ENCODE measurements around the gene FILIP1.
"Not testable (repeated sequence)": the region's sequence is repeated elsewhere in the genome, so short reads cannot be mapped to it uniquely, and the experiment has no call there.

Gene FILIP1

DNA sequence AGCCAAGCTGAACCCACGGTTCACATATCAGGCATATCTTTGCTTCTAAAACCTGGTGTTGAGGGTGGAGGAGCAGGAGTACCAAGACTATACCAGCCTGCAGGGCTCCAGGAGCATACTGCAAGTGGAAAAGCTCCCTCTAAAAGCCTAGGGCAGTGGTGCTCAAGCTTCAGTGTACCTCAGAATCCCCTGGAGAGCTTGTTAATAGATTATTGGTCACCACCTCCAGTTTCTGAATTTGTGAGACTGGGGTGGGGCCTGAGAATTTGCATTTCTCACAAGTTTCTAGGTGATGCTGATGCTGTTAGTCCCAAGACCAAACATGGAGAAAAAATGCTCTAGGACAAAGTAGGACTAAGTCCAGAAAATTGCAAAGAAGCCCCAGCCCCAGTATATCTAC is 65.4 kb downstream of the FILIP1 start:
- Mint-ChIP-seq H3K27me3 (peaks cover 9% of the 10 kb centered on the region), H3K27ac (no peak overlapping the region)
- CTCF ChIA-PET: no interaction called here

DNA sequence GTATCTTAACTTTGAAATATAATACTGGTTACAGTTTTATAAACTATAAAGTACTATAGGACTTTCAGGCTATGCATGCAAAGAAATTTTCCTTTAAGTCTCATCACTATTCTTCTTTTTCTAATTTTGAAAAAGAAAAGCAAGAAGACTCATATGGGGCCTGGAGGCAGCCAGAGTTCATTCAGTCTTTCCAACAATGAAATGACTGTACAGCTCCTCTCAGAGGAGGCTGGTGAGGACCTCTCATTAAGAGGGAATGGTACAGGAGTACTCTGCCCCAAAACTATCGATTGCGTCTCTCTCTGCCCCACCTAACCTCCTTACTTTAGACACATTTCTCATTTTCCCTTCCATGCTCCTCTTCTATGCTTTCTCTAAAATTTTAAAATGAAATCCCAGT is 66.3 kb downstream of the FILIP1 start:
- no peaks in the 10 kb centered on the region for H3K36me3 Mint-ChIP-seq
- no peak overlapping the region for H3K4me3 Mint-ChIP-seq
- no peaks in the 10 kb centered on the region for H3K9me3 Mint-ChIP-seq
- CTCF ChIA-PET: no interaction called here
- DNase-seq: no peak
- H3K4me1 Mint-ChIP-seq: peaks cover 7% of the 10 kb centered on the region
- no peak overlapping the region for H3K27ac Mint-ChIP-seq
- peaks cover 9% of the 10 kb centered on the region for H3K27me3 Mint-ChIP-seq

More for the DNA sequence above, 65.4 kb downstream of the FILIP1 start:
- no peak for DNase-seq
- peaks cover 7% of the 10 kb centered on the region for H3K4me1 Mint-ChIP-seq
- H3K36me3 Mint-ChIP-seq: no peaks in the 10 kb centered on the region
- H3K9me3 Mint-ChIP-seq: no peaks in the 10 kb centered on the region
- H3K4me3 Mint-ChIP-seq: no peak overlapping the region

DNA sequence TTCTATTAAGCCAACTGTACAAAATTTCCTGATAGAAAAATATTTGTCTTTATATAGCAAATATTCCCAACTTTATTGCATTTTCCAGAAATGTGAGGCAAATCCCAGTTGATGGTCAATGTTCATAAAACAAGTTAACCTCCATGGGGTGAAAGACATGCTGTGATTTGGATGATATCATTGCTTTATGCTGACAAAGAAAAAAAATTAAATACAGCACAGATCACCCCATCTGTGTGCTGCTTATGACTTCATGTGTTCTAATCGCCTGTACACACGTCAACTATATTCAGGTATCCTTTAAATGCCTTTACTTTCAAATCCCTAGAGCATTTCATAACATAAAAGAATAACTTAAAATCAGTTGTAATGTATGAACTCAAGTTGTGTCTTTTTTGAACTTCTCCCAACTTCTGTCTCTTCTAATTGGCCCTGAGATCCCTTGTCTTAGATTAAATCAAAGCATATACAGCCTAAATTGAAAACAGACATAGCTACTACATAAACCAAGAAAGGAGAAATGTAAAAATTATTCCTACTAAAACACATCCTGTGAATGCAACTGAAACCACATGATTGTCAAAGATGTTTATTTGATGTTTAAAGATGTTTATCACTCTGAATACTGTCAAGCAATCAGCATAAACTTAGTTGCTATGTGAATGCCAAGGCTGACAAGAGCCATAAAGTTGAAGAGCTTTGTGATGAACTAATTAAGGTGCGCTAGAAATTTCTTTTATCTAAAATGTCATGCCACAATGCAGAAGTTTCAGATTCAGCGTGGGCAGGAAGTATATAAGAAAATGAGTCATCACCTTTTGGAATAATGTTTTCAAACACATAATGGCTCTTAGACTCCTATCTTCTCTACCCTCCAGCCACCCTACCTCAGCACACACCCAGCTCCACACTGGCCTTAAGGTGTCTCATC is 68.7 kb downstream of the FILIP1 start:
- H3K4me3 Mint-ChIP-seq: no peak overlapping the region
- peaks cover 7% of the 10 kb centered on the region for H3K4me1 Mint-ChIP-seq
- CTCF ChIA-PET: no interaction called here
- peaks cover 9% of the 10 kb centered on the region for H3K27me3 Mint-ChIP-seq
- no peaks in the 10 kb centered on the region for H3K9me3 Mint-ChIP-seq
- H3K27ac Mint-ChIP-seq: no peak overlapping the region
- no peaks in the 10 kb centered on the region for H3K36me3 Mint-ChIP-seq
- no peak for DNase-seq

DNA sequence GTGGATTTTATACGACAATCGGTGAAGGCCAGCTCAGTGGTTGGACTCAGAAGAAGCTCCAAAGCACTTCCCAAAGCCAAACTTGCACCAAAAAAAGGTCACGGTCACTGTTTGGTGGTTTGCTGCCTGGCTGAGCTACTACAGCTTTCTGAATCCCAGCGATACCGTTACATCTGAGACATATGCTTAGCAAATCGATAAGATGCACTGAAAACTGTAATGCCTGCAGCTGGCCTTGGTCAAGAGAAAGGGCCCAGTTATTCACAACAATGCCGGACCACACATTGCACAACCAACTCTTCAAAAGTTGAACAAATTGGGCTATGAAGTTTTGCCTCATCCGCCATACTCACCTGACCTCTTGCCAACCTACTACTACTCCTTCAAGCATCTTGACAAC is 70.2 kb downstream of the FILIP1 start:
- Mint-ChIP-seq H3K27me3 (peaks cover 9% of the 10 kb centered on the region), H3K4me3 (no peak overlapping the region), H3K36me3 (no peaks in the 10 kb centered on the region), H3K27ac (no peak overlapping the region), H3K4me1 (peaks cover 7% of the 10 kb centered on the region), H3K9me3 (no peaks in the 10 kb centered on the region)
- DNase-seq: no peak
- CTCF ChIA-PET: no interaction called here

DNA sequence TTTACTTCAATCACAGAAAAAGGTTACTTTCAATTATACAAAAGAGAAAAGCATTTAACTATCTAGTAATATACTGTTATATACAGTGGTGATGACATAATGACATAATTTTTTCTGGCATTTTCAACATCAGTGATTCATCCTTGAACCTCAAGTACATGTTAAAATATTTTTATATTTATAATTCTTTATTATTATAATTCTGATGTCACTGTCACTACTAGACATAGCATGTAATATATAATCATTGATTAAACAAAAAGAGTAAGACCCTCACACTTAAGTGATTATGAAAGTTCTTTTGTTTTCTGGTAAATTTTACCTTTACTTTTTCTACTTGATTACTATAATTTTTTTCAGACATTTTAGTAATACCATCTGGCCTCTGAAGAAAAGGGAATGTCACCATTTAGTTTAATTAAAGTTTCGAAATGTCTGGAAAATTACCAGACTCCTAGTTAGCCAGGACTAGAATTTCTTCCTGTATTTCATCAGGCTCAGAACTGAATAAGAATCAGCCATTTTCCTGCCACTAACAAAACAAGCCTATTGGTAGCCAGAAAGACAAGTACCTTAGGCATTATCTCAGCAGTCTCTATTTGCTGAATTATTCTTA is 71.5 kb downstream of the FILIP1 start:
- Mint-ChIP-seq H3K4me3 (no peak overlapping the region), H3K4me1 (peaks cover 7% of the 10 kb centered on the region), H3K9me3 (no peaks in the 10 kb centered on the region), H3K36me3 (no peaks in the 10 kb centered on the region), H3K27me3 (peaks cover 6% of the 10 kb centered on the region), H3K27ac (no peak overlapping the region)
- CTCF ChIA-PET: no interaction called here
- no peak for DNase-seq

DNA sequence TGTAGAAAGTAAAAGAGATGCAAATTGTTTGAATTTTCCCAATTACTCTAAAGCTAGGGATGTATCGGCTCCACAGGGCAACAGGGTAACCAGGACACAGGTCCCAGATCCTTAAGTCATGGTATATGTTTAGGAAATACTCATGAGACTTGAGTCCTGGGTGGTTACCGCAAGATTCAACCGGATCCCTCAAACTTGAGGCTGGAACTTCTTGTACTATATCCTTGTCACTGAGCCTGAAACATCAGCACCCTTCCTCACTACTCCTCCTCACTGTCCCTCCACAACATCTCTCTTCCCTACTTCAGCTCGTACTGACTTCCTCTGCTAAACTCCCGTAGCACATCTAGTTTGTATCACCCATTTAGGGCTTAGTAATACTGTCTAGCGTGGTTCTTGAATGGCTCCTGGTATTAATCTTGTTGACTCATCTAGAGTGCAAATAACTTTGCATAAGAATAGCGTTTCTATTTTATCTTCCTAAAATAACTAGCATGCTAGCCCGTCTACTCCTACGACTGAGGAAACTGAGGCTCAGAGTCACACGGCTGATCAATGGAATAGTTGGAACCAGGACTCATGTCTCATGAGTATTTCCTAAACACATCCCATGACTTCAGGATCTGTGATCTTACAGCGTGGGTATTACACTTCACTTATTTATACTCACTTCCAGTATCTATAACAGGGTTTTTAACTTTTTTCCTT is 72.1 kb downstream of the FILIP1 start:
- DNase-seq: no peak
- no peaks in the 10 kb centered on the region for H3K9me3 Mint-ChIP-seq
- no peak overlapping the region for H3K4me3 Mint-ChIP-seq
- H3K27me3 Mint-ChIP-seq: peaks cover 6% of the 10 kb centered on the region
- CTCF ChIA-PET: no interaction called here
- H3K4me1 Mint-ChIP-seq: peaks cover 7% of the 10 kb centered on the region
- no peaks in the 10 kb centered on the region for H3K36me3 Mint-ChIP-seq
- no peak overlapping the region for H3K27ac Mint-ChIP-seq

DNA sequence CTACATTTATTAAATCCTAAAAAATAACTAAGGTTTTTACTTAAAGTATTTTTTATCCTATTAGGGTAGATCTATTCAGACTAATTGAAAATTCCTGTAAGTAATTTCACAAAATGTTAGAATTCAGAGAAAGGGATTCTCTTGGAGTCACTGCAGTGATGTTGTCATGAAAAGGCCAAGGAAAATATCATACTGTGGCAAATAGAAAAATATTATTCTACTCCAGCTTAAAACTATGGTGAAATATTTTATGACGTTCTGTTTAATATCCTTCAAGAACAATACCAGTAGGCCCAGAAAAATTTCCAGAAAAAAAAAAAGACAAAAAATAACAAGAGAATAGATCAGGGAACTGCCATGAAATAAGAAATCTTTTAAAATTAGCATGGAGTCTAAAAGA is 73.6 kb downstream of the FILIP1 start:
- H3K9me3 Mint-ChIP-seq: no peaks in the 10 kb centered on the region
- no peak for DNase-seq
- H3K36me3 Mint-ChIP-seq: no peaks in the 10 kb centered on the region
- CTCF ChIA-PET: no interaction called here
- H3K27me3 Mint-ChIP-seq: peaks cover 6% of the 10 kb centered on the region
- H3K4me3 Mint-ChIP-seq: no peak overlapping the region
- peaks cover 3% of the 10 kb centered on the region for H3K4me1 Mint-ChIP-seq
- H3K27ac Mint-ChIP-seq: no peak overlapping the region

DNA sequence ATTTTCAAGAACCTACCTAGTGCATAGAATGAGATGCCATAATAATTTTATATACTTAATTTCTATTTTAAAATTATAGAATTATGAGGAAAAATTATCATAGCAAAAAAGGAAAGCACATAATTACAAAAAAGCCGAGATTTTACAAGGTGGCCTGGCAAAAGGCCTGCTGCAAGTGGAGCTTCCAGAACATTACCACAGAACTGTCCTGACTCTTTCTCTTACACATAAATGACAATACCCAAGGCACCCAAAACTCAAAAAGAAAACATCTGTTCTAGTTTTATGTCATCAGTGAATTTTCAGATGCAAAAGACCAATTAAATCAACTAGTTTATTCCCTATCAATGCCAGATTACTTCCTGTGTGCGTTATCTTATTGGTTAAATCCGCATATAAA is 74.2 kb downstream of the FILIP1 start:
- DNase-seq: no peak
- peaks cover 9% of the 10 kb centered on the region for H3K27me3 Mint-ChIP-seq
- no peaks in the 10 kb centered on the region for H3K4me1 Mint-ChIP-seq
- CTCF ChIA-PET: no interaction called here
- no peak overlapping the region for H3K4me3 Mint-ChIP-seq
- no peaks in the 10 kb centered on the region for H3K36me3 Mint-ChIP-seq
- H3K9me3 Mint-ChIP-seq: no peaks in the 10 kb centered on the region
- no peak overlapping the region for H3K27ac Mint-ChIP-seq

DNA sequence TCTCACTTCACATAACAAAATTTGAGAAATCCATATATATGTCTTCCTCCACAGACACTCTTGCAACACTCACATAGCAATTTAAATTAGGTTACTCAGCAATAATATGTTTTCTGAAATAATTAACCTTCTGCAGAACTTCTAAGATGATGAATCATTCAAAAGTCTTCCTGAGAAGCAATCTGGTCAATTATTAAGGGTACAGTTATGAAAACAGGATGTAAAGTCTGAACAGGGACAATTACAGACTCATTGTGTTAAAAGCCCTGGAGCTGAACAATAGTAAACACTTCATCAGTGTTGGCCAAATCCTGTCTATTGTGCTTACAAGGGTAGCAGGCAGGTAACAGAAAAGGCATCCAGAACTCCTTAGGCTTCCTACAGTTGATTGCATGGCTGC is 75.4 kb downstream of the FILIP1 start:
- Mint-ChIP-seq H3K4me1 (no peaks in the 10 kb centered on the region), H3K9me3 (no peaks in the 10 kb centered on the region), H3K27me3 (peaks cover 4% of the 10 kb centered on the region), H3K4me3 (no peak overlapping the region), H3K27ac (no peak overlapping the region), H3K36me3 (no peaks in the 10 kb centered on the region)
- CTCF ChIA-PET: no interaction called here
- no peak for DNase-seq

DNA sequence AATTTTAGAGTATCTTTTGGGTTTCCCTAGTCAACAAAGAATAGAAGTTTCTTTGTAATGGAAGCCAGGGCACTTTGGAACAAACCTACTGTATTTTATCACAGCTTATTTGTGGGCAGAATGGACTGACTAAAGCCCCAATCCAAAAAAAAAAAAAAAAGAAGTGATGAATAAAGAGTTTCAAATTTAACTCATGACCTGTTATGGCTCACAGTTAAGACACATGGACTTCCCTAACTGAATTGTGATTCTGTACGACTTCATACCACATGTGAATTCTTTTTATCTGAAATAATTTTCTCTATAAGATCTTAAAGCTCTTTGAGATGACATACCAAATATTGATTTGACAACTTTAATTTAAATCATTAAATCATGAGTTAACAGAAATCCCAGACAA is 77.2 kb downstream of the FILIP1 start:
- Mint-ChIP-seq H3K4me1 (no peaks in the 10 kb centered on the region), H3K36me3 (no peaks in the 10 kb centered on the region), H3K9me3 (no peaks in the 10 kb centered on the region), H3K27ac (no peak overlapping the region), H3K4me3 (no peak overlapping the region), H3K27me3 (peaks cover 4% of the 10 kb centered on the region)
- CTCF ChIA-PET: no interaction called here
- DNase-seq: no peak

DNA sequence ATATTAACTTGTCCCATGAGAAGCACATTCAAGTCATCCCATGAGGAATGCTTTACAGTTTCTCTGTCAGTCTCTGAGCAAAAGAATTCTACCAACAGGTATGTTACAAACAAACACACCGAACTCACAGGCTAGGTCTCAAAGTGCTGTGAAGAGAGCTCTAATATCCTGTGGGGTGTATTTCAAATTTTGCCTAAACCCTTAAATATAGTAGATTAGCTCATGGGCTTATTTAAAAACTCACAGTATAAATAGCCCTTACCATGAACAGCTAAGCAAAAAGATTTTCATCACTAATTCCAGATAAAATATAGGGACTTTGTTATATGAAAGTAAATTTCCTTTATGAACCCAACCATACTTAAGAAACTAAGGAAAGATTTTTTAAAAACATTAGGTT is 77.8 kb downstream of the FILIP1 start:
- no peak for DNase-seq
- peaks cover 4% of the 10 kb centered on the region for H3K27me3 Mint-ChIP-seq
- H3K4me3 Mint-ChIP-seq: no peak overlapping the region
- CTCF ChIA-PET: interaction anchor here (0.7 kb wide), 1 partner anchor 825 kb away, joined by 3 read pairs; no protein-coding TSS in a partner anchor
- H3K27ac Mint-ChIP-seq: no peak overlapping the region
- no peaks in the 10 kb centered on the region for H3K36me3 Mint-ChIP-seq
- H3K4me1 Mint-ChIP-seq: no peaks in the 10 kb centered on the region
- no peaks in the 10 kb centered on the region for H3K9me3 Mint-ChIP-seq

DNA sequence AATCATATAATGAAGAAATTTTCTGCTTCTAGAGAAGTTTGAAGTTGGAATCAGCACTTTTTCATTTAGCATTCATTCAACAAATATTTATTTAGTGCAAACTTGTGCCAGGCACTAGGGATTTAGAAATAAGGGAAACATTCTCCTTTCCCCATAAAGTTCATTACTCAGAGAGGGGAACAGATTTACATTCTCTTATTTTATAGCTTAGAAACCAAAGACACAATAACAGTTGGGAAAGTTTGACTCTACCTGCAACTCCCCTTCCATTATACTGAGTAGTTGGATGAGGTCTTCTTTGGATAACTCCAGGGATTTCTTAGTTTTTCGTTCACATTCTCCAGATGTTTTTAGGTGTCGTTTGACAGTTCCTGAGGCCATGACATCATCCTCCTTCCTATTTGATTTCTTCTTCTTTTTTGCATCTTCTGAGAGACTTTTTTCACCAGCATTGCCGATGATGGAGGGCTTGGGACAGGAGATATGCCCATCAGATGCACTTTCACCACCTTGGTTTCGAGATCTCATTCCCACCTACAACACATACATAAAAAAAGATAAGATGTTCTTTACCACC is 79.1 kb downstream of the FILIP1 start:
- Mint-ChIP-seq H3K36me3 (no peaks in the 10 kb centered on the region), H3K4me3 (no peak overlapping the region), H3K9me3 (peaks cover 4% of the 10 kb centered on the region), H3K4me1 (no peaks in the 10 kb centered on the region), H3K27ac (no peak overlapping the region), H3K27me3 (peaks cover 4% of the 10 kb centered on the region)
- DNase-seq: no peak
- CTCF ChIA-PET: no interaction called here

DNA sequence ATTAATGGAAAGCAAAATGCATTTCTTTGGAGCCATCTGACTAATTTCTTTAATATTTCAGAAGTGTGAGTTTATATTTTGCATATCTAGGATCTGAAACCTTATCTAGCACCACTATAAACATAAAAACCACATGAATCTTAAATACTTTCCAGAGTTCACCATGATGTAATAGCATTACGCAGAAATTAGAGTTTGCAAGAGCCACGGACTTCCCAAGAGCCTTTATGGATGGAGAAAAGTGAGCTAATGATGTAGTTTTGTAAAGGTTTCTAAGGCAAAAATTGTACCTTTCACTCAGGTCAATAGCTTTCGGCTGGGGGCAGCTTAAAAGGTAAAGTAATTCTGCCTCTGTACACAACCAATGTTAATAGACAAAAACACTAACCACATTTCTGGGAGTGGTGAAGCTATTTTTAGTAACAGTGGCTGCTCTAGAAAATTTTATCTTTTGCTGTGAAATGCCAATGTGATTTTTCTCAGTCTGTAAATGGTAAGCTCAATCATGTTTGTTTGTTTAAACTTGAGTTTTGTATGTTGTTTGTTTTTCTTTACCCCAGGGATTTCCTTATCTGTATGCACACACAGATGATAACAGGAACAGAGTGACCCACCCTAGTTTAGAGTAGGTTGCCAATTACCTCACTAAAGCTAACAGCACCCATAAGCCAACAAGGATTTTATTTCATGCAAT is 80.5 kb downstream of the FILIP1 start:
- peaks cover 4% of the 10 kb centered on the region for H3K27me3 Mint-ChIP-seq
- DNase-seq: no peak
- no peak overlapping the region for H3K4me3 Mint-ChIP-seq
- no peaks in the 10 kb centered on the region for H3K36me3 Mint-ChIP-seq
- CTCF ChIA-PET: no interaction called here
- no peak overlapping the region for H3K27ac Mint-ChIP-seq
- peaks cover 4% of the 10 kb centered on the region for H3K9me3 Mint-ChIP-seq
- no peaks in the 10 kb centered on the region for H3K4me1 Mint-ChIP-seq

DNA sequence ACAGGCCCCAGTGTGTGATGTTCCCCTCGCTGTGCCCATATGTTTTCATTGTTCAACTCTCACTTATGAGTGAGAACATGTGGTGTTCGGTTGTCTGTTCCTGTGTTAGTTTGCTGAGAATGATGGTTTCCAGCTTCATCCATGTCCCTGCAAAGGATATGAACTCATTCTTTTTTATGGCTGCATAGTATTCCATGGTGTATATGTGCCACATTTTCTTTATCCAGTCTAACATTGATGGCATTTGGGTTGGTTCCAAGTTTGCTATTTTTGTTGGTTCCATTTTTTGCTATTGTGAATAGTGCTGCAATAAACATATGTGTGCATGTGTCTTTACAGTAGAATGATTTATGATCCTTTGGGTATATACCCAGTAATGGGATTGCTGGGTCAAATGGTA is 83.0 kb downstream of the FILIP1 start:
- not testable (repeated sequence) for DNase-seq

More for the DNA sequence above, 83.0 kb downstream of the FILIP1 start:
- H3K36me3 Mint-ChIP-seq, H3K9me3 Mint-ChIP-seq, H3K4me1 Mint-ChIP-seq, CTCF ChIA-PET, H3K27me3 Mint-ChIP-seq, H3K4me3 Mint-ChIP-seq, H3K27ac Mint-ChIP-seq: not testable (repeated sequence)

Data from activated naive CD4-positive, alpha-beta T cell treated with anti-CD3 and anti-CD28 coated beads, Interleukin-2, amount 10 ng/mL, durations not matched to agents 7 days and 5 days (primary cell).